ENCODE results near the gene GREM1.

Gene GREM1

GRCh38 chr15:32723171-32723948, 5.6 kb downstream of the GREM1 start:
- H3K36me3 ChIP-seq (ENCODE audit: insufficient read depth, low read length): no peaks in the 10 kb centered on the region
- no peaks in the 10 kb centered on the region for H3K79me2 ChIP-seq (ENCODE audit: insufficient read depth, low read length)
- H3K9ac ChIP-seq (ENCODE audit: low read depth, low read length): no peak overlapping the region
- no peaks in the 10 kb centered on the region for H4K20me1 ChIP-seq (ENCODE audit: insufficient read depth, low read length)
- H3K27me3 ChIP-seq (ENCODE audit: insufficient read depth, low read length, poor library complexity): no peaks in the 10 kb centered on the region
- no peak overlapping the region for H3K4me2 ChIP-seq (ENCODE audit: insufficient read depth, low read length)
- no peak overlapping the region for H2AFZ ChIP-seq (ENCODE audit: low read depth, low read length)
- no peak for DNase-seq
- ATAC-seq (ENCODE audit: insufficient read depth, low read depth): no peak
- H3K9me3 ChIP-seq (ENCODE audit: insufficient read depth, low read length, severe bottlenecking): no peaks in the 10 kb centered on the region
- no peak overlapping the region for H3K27ac ChIP-seq (ENCODE audit: low read length)
- no peaks in the 10 kb centered on the region for H3K4me1 ChIP-seq (ENCODE audit: insufficient read depth, low read length)
- no peak for TF ChIP-seq CTCF (IDR thresholded peaks at IDR 0.05; ENCODE audit: borderline replicate concordance, extremely low read depth, low read length, poor library complexity, severe bottlenecking)
- no peak for TF ChIP-seq EZH2 (IDR thresholded peaks at IDR 0.05; ENCODE audit: borderline replicate concordance, low read depth, low read length, severe bottlenecking)
- H3K4me3 ChIP-seq (ENCODE audit: low read depth in 1 of 2, low read length in 2 of 2): no peak overlapping the region

- no peaks in the 10 kb centered on the region for H3K79me2 ChIP-seq (ENCODE audit: insufficient read depth, low read length)
- H3K4me2 ChIP-seq (ENCODE audit: insufficient read depth, low read length): no peak overlapping the region
- no peak overlapping the region for H2AFZ ChIP-seq (ENCODE audit: low read depth, low read length)
- ATAC-seq (ENCODE audit: insufficient read depth, low read depth): no peak
- no peaks in the 10 kb centered on the region for H3K27me3 ChIP-seq (ENCODE audit: insufficient read depth, low read length, poor library complexity)
- no peaks in the 10 kb centered on the region for H3K9me3 ChIP-seq (ENCODE audit: insufficient read depth, low read length, severe bottlenecking)
- no peak overlapping the region for H3K27ac ChIP-seq (ENCODE audit: low read length)
- DNase-seq: no peak
- TF ChIP-seq CTCF (IDR thresholded peaks at IDR 0.05; ENCODE audit: borderline replicate concordance, extremely low read depth, low read length, poor library complexity, severe bottlenecking): no peak
- H3K4me3 ChIP-seq (ENCODE audit: low read depth in 1 of 2, low read length in 2 of 2): no peak overlapping the region
- H3K9ac ChIP-seq (ENCODE audit: low read depth, low read length): no peak overlapping the region
- no peaks in the 10 kb centered on the region for H4K20me1 ChIP-seq (ENCODE audit: insufficient read depth, low read length)
- no peaks in the 10 kb centered on the region for H3K36me3 ChIP-seq (ENCODE audit: insufficient read depth, low read length)
- H3K4me1 ChIP-seq (ENCODE audit: insufficient read depth, low read length): no peaks in the 10 kb centered on the region
Observed at GRCh38 chr15:32729700-32730395, 12.0 kb downstream of the GREM1 start.

- Histone ChIP-seq H3K4me1 (ENCODE audit: insufficient read depth, low read length) (no peaks in the 10 kb centered on the region), H4K20me1 (ENCODE audit: insufficient read depth, low read length) (no peaks in the 10 kb centered on the region), H3K4me2 (ENCODE audit: insufficient read depth, low read length) (no peak overlapping the region), H3K9ac (ENCODE audit: low read depth, low read length) (no peak overlapping the region), H3K9me3 (ENCODE audit: insufficient read depth, low read length, severe bottlenecking) (no peaks in the 10 kb centered on the region), H3K79me2 (ENCODE audit: insufficient read depth, low read length) (no peaks in the 10 kb centered on the region), H3K36me3 (ENCODE audit: insufficient read depth, low read length) (no peaks in the 10 kb centered on the region), H3K27me3 (ENCODE audit: insufficient read depth, low read length, poor library complexity) (no peaks in the 10 kb centered on the region), H3K27ac (ENCODE audit: low read length) (no peak overlapping the region), H2AFZ (ENCODE audit: low read depth, low read length) (no peak overlapping the region), H3K4me3 (ENCODE audit: low read depth in 1 of 2, low read length in 2 of 2) (no peak overlapping the region)
- ATAC-seq (ENCODE audit: insufficient read depth, low read depth) (no peak), DNase-seq (no peak)
- no peak for TF ChIP-seq EZH2 (IDR thresholded peaks at IDR 0.05; ENCODE audit: borderline replicate concordance, low read depth, low read length, severe bottlenecking)
- no peak for TF ChIP-seq CTCF (IDR thresholded peaks at IDR 0.05; ENCODE audit: borderline replicate concordance, extremely low read depth, low read length, poor library complexity, severe bottlenecking)
Observed at GRCh38 chr15:32730677-32731654, 13.2 kb downstream of the GREM1 start.
